HG03378 (cell line): ENCODE data around the gene XPNPEP2.

Experiments used
- ATAC-seq: cut with Tn5 transposase; IDR thresholded peaks from one replicate; pipeline ENCODE4 v1.9.1; 2021; ENCODE audit warnings: mild to moderate bottlenecking, moderate library complexity; ENCODE audit not compliant: unreplicated experiment

XPNPEP2 gene, protein sequence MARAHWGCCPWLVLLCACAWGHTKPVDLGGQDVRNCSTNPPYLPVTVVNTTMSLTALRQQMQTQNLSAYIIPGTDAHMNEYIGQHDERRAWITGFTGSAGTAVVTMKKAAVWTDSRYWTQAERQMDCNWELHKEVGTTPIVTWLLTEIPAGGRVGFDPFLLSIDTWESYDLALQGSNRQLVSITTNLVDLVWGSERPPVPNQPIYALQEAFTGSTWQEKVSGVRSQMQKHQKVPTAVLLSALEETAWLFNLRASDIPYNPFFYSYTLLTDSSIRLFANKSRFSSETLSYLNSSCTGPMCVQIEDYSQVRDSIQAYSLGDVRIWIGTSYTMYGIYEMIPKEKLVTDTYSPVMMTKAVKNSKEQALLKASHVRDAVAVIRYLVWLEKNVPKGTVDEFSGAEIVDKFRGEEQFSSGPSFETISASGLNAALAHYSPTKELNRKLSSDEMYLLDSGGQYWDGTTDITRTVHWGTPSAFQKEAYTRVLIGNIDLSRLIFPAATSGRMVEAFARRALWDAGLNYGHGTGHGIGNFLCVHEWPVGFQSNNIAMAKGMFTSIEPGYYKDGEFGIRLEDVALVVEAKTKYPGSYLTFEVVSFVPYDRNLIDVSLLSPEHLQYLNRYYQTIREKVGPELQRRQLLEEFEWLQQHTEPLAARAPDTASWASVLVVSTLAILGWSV

DNA sequence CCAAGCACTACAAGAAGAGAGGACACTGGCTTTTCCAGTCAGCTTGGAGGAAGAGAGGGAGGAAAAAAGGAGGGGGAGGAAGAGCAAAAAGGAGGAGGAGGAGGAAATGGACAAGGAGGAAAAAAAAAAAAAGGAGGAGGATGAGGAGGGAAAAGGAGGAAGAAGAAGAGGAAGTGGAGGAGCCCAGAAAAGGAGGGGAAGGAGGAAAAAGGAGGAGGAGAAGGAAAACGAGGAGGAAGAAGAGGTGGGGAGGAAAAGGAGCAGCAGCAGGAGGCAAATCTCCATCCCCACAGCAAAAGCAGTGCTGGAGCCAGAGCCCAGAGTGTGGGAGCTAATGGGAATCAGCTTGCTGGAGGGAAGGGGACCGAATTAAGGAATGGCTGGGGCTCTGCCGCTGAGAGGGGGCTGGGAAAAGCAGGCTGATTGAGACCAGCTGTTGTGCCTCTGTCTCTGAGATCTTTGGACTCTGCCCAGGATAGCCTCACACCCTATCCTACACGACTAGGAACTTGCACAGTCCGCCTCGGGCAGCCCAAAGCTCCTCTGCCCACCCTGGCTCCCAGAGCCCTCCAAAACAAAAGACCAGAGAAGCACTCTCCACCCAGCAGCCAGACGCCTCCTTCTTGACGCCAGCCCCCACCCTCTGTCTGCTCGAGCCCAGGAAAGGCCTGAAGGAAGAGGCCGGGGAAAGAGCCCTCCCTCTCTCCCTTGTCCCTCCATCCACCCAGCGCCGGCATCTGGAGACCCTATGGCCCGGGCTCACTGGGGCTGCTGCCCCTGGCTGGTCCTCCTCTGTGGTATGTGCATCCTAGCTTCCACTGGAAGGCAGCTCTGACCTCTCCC lies at the start of gene XPNPEP2:
Gene XPNPEP2 (plus strand): TSS at position 514 of the 843 bp plus-strand sequence. CDS start 235 bp downstream, at position 749.
- no peak for ATAC-seq

DNA sequence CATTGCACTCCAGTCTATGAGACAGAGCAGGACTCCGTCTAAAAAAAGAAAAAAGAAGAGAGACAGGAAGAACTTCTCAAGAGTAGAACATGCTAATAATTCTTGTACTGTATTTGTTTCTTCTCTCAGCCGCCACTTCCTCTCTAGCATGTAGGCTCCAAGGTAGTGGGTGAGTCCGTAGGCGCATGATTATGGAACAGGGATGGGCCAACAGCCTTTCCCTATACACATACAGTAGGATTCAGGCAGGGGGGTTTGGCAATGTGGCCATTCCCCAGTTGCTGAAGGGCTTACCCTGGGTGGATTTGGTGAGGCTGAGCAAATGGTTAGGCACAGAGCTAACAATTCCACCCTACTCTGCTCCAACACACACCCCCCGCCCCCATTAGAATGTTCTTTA lies 49.0 kb upstream of the XPNPEP2 start:
- ATAC-seq = no peak

DNA sequence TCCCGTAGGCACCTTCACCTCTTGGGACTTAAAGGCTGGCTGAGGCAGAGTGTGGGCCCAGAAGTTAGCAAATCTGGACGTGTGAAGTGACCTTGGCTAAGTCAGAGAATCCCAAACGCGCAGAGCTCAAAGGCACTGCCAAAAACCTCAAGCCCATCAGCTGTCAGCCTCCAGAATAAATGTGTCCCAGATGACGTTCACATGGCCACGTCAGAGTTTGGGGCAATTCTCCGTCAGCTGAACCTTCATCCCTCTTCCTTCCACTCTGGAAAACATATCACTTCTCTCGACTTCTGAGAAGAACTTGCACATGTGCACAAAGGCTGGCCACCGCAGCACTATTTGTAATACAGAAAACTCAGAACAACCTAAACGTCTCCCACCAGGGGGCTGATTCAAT lies 48.3 kb upstream of the XPNPEP2 start:
- ATAC-seq = no peak

DNA sequence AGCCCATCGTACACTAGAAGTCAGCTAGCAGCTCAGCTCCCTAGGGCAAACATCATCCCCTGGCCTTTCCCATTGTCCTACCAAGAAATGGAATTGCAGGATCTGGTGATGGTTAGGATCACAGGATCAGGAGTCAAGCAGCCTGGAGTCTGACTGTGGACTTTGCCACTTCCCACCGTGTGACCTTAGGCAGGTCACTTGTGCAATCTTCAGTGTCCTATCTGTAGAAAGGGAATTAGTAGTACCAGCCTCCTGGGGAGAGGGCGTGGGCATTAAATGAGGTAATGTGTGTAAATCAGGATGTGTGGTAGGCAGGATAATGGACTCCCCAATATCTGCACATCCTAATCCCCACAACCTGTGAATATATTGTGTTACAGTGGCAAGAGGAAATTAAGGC lies 45.4 kb upstream of the XPNPEP2 start:
- no peak for ATAC-seq

DNA sequence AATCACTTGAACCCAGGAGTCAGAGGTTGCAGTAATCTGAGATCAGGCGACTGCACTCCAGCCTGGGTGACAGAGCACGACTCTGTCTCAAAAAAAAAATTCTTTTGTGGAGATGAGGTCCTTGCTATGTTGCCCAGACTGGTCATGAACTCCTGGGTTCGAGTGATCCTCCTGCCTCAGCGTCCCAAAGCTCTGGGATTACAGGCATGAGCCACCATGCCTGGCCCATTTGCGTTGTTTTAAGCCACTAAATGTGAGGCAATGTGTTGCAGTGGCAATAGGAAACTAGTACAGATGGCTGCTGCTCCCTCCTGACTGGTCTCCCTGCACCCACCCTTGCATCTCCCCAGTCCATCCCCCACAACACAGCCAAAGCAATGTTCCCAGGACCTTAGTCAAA lies 44.0 kb upstream of the XPNPEP2 start:
- ATAC-seq = no peak

DNA sequence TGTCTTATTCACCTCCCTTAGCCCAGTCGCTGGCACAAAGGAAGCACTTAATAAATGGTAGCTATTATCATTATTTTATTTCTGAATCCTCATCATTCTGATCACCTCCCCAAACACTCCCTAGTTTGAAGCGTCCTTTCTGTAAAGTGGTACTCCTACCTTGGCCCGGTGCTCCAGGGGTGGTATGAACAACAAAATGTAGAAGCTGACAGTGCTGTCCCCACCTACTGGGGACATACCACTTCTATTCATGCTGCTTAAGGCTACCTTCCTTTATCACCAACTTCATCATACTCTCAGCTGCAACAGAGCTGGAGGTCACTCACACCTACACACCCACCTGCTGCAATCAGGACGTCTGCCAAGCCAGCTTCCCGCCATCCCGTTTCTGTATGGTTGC lies 43.2 kb upstream of the XPNPEP2 start:
- ATAC-seq = no peak

DNA sequence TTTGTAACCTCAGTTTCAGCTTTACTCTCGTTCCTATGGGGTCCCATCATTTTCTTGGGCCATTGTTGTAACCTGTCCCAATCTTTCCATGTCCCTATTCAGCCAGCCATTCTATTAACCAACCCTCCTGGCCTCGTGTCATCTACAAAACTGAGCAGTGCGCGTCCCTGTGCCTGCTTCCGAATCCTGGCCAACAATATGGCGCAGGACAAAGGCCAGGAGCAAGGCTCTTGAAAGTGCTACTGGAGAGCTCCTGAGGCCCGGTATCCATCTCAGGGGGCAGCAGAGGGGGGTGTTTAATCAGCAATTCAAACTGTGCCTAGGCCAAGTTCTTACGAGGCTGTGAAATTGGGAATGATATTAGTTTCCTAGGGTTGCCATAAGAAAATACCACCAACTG lies 42.8 kb upstream of the XPNPEP2 start:
- no peak for ATAC-seq

DNA sequence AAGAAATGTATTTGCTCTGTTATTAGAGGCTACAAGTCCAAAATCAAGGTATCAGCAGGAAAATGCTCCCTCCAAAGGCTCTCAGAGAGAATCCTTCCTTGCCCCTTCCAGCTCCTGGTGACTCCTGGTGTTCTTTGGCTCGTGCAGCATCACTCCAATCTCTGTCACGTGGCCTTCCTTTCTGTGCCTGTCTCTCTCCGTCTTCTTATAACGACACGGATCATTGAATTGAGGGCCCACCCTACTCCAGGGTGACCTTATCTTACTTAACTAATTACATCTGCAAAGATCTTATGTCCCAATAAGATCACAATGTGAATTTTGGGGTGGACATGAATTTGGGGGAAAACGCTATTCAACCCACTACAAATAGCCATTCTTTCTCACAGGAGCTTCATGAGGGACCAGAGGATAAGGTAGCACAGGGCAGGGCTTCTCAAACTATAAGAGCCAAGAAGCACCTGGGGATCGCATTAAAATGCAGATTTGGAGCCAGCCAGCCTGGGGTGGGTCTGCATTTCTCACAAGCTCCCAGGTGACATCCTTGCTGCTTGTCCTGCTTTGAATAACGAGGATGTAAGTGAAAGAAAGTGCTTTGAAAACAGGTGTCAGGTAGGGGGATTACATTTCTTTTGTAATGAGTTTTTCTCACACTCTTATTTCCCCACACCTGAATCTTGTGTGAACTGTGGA lies 42.2 kb upstream of the XPNPEP2 start:
- ATAC-seq = no peak

DNA sequence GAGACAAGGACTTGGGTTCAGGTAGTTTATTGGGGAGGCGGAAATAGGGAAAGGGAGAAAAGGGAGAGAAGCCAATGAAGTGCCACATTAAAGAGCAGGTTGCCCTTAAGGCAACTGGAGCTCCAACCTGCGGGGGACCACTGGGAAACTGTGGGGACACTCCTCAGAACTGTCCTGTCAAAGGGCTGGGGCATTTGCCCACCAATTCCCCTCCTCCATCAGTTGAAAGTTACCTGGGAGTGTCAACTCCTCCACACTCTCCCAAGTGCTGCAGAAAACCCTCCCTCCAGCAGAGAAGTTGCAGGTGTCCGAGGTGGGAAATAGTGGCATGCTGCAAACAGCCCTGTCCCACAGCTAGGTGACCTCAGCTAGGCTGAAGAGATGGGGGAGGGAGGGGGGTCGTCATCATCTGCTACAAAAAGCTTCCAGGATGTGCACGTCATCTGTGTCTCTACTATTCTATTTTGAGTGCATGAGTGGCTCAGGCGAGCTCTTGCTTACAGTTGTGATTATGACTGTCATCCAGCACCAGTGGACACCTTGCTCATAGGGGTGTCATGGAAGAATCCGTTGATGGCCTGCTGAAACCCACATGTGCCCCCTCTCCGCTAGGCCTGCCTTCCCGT lies 41.5 kb upstream of the XPNPEP2 start:
- no peak for ATAC-seq

DNA sequence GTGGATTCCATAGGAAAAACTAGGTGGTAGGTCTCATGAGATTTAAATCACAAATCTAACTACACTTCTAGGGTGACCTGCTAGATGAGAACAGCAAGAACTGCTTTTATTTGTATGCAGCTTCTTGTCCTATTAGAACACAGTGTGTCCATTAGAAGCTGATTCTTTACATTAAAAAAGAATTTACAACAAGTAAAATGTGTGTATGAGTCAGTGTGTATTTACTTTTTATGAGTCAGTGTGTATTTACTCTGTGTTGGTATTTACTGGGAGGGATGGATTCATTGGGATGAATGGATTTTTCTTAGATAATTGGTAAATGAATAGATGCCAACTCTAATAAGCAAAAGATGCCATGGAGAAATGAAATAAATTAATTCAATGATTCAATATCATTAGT lies 40.6 kb upstream of the XPNPEP2 start:
- ATAC-seq = no peak

DNA sequence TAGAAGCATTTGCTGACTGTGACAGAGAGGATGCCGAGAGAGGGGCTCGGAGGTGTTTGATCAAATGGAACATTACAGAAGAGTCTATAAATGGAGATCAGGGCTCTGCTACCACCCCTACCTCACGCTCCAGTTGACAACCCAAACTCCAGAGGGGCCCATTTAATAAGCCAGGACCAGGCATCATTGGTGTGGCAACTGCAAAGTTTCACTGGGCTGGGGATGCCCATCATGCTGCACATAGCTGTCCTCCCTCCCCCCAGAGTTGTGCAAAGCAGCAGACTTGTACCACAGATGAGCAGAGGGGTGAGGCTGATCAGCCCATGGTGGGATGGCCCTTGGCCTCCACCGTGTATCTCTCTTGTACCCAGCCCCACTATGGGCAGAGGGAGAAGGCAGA lies 38.2 kb upstream of the XPNPEP2 start:
- no peak for ATAC-seq

DNA sequence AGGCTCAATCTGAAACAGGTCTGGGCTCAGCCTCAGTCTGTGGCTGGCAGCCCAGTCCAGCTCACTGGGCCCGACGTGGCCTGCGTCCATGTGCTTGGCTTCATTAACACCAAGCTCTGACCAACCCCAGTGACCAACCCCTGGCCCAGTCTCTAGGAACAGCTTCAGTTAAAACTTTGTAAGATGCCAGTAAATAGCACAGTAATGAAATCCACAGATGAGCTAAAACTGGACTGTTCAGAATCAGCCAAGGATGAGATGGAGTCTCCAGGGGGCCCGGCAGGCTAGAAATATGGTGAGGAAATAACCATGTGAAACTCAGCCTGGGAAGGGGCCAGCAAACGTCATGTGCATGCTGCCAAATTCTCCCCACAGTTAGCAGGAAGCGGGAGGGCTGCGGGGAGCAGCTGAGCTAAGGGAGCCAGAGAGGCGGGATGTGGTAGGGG lies 37.1 kb upstream of the XPNPEP2 start:
- no peak for ATAC-seq

DNA sequence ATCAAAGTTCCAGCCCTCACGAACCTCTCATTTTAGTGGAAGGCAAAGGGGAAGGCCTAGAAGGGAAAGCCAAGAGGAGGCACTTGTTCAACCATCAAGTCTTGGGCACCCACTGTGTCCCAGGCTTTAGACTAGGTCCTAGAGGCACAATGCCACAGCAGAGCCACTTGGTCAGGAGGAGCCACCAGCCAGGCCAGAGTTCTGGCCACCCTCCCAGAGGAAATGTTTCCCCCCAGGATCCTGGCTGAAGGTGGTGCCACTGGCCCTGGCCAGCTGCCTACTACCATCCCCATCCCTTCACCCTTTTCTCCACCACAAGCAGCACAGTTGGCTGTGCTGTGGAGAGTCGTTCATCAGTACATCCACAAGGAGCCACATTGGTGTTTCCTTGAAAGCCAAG lies 34.3 kb upstream of the XPNPEP2 start:
- ATAC-seq = no peak

DNA sequence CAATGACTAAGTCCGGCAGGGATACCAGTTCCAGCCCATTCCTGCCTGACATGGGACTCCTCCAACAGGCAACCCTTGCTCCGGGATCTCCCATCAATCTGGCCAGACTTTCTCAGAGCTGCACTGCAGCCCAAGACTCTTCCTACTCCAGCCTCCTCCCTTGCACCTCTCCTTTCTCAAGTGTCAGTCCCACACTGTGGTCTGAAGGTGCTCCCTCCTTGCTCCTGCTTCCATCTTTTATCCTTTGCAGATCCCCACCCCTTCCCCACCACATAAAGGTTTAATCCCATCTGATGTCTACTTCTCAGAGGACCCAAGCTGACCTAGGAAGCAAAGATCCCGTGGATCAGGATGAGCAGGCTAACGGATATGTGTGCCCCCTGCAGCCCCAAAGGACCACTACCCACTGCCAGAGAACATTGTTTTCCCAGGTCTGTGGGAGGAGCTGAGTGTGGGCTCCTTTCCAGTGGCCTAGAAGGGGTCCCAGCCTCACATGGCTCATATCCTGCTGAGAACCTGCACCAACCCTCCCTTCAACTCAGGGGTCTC lies 33.3 kb upstream of the XPNPEP2 start:
- no peak for ATAC-seq

DNA sequence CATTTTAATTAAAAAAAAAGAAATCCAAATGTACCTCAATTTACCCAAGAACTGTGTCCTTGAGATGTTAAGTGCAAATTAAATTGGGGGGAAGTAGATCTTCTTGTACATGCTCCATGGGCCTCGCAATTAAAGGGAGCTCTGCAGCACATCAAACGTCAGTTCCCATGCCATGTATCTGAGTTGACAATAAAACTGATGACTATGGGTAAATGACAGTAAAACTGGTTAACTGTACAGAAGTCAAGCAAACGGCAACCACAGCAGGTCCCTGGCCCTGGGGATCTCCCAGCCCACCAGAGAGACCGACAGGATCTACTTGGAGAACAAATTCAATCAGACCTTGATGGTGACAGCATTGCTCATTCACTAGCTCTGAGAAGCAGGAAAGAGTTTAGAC lies 32.8 kb upstream of the XPNPEP2 start:
- ATAC-seq = no peak

DNA sequence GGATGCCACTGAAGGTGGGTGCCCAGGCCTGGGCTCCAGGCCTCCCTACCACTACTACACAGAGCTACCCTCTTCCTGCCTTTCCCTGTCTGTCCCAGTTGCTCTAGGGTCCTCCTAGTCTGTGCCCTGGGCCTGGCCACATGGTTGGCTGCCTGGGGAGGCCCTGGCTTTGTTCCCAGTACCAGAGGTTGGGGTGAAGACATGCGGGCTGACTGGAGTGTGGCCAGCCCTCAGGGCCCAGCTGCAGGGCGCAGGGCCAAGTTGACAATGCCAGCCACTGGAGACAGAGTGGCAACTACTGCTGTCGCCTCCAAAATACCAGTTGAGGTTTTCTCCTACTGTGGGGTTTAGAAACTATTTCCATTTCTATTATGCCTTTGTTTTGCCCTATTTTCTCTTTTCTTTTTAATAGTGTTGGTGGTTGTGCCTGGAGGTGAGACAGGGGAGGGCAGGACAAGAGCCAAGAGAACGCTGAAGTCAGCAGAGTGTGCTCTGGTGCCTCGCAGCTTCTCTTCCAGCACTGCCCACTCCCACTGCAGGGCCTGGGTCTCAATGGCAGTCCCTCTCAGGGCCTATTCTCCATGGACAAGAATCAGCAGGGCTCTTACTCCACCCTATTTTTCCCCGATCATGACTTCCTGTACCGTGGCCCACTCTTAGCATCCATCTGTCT lies 32.2 kb upstream of the XPNPEP2 start:
- no peak for ATAC-seq

DNA sequence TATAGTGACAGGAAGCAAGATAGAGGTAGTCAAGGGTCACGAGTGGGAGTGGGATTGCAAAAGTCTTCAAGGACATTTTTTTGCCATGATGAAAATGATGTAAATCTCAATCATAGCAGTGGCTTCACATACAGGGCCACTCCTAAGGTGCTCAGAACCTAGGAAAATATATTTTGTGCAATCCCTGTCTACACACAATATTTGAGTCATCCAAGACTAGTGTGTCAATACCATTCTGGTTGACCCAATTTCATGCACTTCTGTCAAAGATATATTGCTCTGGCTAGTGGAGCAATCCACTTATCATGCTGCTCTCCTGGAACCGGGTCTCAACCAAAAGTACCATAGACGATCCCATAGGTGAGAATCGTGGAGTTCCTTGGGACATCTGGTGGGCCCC lies 24.2 kb upstream of the XPNPEP2 start:
- ATAC-seq = no peak

DNA sequence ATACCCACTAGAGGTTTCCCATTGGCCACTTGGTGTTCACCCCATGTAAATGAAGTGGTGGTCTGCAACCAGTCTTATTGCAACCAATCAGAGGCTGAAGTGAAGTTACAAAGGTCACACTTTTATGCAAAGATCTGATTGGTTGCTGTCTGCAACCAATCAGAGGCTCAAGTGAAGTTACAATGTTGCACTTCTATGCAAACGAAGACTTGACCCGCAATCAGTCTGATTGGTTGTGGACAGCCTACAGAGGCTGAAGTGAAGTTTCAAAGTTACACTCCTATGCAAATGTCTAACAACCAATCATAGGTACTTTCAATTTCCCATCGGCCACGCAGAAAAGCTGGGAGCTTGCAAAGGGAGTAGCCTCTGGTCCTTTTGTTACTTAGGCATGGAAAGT lies 22.3 kb upstream of the XPNPEP2 start:
- ATAC-seq = no peak

DNA sequence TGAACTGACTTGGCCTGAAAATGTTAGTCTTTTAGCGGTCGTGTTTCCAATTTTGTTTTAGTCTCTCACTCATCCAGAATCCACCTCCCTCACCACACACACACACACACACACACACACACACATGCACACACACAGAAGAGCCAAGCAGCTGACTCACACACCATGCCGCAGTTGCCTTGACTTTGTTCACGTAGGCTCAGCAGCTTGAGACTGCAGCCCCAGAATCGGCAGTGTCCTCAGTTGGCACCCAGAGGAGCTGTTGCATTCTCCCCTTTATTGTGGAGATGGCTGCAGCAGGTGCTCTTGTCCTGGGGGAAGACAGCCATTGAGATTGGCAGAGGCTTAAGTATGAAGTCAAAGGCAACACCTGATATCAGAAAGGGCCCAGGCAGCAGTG lies 20.9 kb upstream of the XPNPEP2 start:
- ATAC-seq = no peak

DNA sequence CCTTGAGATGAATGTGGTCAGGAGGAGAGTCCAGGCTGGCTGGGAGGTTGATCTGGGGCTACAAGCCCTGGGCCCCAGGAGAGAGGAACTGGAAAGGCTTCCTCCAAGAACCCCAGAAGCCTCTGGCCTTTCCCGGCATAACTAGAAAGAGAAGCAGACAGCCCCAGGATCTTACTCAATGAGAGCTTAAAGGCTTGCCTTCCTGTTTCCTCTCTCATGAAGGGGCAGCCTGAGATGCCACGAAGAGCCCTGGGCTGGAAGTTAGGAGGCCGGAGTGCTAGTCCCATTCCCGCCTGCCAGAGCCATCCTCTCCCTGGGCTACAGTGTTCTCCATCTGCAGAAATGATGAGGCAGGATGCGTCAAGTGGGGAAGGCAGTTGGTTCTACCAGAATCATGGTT lies 20.1 kb upstream of the XPNPEP2 start:
- ATAC-seq = no peak
